GM19468 (cell line): Measurements from ENCODE around the gene GMFB.
"Not testable (repeated sequence)": the region's sequence is repeated elsewhere in the genome, so short reads cannot be mapped to it uniquely, and the experiment has no call there.

Experiments used
- ATAC-seq: cut with Tn5 transposase; IDR thresholded peaks from one replicate; pipeline ENCODE4 v1.9.1; 2021; ENCODE audit warnings: mild to moderate bottlenecking, moderate library complexity, moderate number of reproducible peaks; ENCODE audit not compliant: unreplicated experiment; ENCODE audit errors: extremely low read depth

Gene GMFB

DNA sequence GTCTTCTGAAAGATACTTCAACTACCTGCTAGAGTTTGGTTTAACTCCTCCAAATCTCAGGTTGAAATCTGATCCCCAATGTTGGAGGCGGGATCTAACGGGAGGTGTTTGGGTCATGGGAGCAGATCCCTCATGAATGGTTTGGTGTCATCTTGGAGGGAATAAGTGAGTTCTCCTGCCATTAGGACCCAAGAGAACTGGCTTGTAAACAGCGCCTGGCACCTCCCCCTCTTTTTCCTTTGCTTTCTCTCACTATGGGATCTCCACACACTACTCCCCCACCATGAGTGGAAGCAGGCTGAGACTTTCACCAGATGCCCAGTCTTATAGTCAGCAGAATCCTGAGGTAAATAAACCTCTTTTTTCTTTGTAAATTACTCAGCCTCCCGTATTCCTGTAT lies 50.1 kb downstream of the GMFB start:
- ATAC-seq: no peak

DNA sequence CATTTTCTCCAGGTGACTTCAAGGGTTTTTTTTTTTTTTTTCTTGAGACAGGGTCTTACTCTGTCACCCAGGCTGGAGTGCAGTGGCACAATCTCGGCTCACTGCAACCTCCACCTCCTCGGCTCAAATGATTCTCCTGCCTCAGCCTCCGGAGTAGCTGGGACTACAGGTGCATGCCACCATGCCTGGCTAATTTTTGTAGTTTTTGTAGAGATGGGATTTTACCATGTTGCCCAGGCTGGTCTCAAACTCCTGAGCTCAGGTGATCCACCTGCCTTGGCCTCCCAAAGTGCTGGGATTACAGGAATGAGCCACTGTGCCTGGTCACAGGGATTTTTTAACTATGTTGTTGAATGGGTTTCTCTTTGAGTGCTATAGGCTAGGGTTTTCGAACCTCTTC lies 50.8 kb downstream of the GMFB start:
- not testable (repeated sequence) for ATAC-seq

DNA sequence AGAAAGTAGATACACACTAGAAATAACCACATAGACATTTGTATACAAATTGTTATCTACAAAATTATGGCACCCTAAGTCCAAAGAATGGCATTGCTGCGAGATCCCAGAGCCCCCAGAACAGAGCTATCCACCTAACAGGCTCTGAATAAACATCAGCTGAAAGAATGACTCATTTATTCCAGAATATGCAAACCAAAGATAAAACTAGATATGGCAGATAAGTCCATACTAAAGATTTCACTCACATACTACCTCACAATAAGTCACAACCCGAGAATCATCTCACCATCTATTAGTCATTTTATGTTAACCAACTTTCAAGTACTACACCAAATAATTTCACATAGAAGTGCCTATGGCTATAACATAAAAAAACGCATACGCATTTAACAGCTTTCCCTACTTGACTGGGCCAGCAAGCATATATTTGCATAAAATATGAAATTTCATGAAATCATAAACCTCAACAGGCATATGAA lies 53.2 kb downstream of the GMFB start:
- peak; percentile 48 for ATAC-seq

DNA sequence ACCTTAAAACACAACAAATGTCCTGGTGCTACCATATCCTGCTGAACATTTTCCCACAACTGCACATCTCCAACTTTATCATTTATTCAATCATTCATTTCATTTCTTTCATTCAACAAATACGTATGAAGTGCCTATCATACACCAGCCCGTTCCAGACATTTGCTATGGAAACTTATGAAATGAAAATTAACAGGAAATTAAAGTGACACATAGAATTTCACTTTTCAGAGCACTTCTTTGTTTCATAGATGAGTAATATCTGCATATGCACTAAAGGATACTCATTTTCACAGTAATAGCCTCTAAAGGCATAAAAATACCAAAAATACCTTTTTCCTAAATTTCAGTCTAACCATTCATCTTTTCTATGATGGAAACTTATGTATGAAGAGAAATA lies 60.3 kb downstream of the GMFB start:
- ATAC-seq: no peak

DNA sequence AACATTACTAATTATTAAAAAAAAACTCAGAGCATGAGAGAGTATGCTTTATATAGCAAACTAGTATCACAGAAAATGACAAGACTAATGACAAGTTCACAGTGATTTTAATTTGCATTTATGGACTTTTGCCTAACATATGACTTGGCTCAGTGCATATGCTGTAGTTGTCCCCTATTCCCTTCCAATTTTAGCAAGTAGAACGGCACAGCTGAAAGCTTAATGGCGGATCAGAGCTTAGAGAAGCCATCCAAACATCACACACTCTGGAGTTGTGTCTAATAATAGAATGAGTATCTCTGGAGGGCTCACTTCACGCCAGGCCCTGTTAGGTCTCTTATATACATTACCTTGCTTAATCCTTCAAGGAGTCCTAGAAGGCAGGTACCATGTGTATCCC lies 60.9 kb downstream of the GMFB start:
- ATAC-seq: no peak

DNA sequence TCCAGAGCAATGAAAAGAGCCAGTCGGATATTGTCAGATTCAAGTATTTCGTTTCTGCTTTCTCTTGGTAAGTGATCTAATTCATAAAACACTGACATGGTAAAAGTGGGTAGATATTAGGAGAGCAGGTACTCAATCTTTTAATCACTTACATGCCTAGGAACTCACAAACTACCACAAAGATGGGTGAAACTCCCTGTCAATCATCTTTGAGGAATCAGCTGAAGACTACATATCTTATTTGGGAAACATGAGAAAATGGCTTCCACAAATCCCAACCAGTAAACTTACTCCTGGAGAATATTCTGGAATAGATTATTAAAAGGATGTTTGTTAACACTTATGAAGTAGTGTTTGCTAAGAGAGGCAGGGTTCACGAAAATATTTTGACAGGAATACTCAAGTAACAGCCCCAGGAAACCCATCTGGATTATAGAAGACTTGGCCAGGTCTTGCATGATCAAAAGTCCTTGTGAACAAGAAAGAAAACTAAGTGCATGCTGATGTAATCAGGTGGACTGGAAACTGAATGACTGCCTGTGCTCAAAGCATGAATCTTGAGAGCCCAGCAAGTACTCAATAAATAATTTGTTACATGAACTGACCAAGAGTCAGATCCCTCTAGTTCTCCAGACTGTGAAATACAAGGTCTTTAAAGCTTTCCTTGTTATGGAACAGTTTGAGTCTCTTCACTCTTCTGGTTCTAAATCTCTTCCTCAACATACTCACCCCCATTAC lies 63.1 kb downstream of the GMFB start:
- no peak for ATAC-seq

DNA sequence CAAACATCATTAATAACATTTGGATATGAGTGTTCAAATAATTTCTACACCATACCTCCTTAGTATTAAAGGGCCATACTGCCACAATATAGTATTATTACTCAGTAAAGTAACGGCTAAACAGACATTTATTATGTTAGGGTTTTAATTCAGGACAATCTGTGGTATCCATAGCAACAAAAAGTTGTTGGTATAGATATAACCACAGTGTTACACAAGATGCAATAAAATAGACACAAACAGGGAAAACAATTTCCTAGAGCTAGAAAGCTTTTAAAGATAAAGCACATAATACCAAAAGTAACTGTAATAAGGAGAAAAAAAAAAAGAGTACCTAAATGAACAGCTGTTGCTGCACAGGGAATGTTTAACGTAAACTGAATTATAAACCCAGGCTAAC lies 63.7 kb downstream of the GMFB start:
- no peak for ATAC-seq
